ENCODE data around the gene MTRF1L.
"Not testable (repeated sequence)": the region's sequence is repeated elsewhere in the genome, so short reads cannot be mapped to it uniquely, and the experiment has no call there.

MTRF1L gene

DNA sequence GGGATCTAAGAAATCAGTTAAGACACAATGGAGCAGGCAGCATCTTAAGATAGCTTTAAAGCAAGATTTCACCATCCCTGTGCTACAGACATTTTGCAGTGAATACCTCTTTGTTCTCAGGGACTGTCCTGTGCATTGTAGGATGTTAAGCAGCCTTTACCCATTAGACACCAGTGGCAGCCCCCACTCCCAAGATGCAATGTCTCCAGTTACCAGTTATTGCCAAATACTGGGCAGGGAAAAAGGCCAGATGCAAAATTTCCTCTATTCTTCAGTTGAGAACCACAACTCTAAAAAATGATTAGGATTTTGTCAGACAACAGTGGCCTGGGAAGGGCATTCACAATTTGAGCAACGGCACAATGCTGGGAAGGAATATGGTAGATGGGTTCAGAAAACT, 25.8 kb downstream of the MTRF1L start:
- no peak for DNase-seq (ENCODE audit: low read depth)
- H3K4me3 ChIP-seq (ENCODE audit: low read length), result no peak overlapping the region
- TF ChIP-seq, protein P1, sequence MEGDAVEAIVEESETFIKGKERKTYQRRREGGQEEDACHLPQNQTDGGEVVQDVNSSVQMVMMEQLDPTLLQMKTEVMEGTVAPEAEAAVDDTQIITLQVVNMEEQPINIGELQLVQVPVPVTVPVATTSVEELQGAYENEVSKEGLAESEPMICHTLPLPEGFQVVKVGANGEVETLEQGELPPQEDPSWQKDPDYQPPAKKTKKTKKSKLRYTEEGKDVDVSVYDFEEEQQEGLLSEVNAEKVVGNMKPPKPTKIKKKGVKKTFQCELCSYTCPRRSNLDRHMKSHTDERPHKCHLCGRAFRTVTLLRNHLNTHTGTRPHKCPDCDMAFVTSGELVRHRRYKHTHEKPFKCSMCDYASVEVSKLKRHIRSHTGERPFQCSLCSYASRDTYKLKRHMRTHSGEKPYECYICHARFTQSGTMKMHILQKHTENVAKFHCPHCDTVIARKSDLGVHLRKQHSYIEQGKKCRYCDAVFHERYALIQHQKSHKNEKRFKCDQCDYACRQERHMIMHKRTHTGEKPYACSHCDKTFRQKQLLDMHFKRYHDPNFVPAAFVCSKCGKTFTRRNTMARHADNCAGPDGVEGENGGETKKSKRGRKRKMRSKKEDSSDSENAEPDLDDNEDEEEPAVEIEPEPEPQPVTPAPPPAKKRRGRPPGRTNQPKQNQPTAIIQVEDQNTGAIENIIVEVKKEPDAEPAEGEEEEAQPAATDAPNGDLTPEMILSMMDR (IDR thresholded peaks at IDR 0.05; ENCODE audit: insufficient read depth, low read depth, low read length, missing control alignments), result no peak

GRCh38 chr6:152975204-152975915, 27.1 kb downstream of the MTRF1L start:
- TF ChIP-seq, protein P1 (IDR thresholded peaks at IDR 0.05; ENCODE audit: insufficient read depth, low read depth, low read length, missing control alignments), result no peak
- no peak overlapping the region for H3K4me3 ChIP-seq (ENCODE audit: low read length)
- no peak for DNase-seq (ENCODE audit: low read depth)

GRCh38 chr6:152973916-152974315, 28.6 kb downstream of the MTRF1L start:
- DNase-seq (ENCODE audit: low read depth), result no peak
- TF ChIP-seq, protein P1 (IDR thresholded peaks at IDR 0.05; ENCODE audit: insufficient read depth, low read depth, low read length, missing control alignments), result no peak
- H3K4me3 ChIP-seq (ENCODE audit: low read length), result no peak overlapping the region

GRCh38 chr6:152969688-152970418, 32.7 kb downstream of the MTRF1L start:
- H3K4me3 ChIP-seq (ENCODE audit: low read length), result no peak overlapping the region
- TF ChIP-seq, protein P1 (IDR thresholded peaks at IDR 0.05; ENCODE audit: insufficient read depth, low read depth, low read length, missing control alignments), result no peak

GRCh38 chr6:152966168-152966894, 36.2 kb downstream of the MTRF1L start:
- H3K4me3 ChIP-seq (ENCODE audit: low read length); DNase-seq (ENCODE audit: low read depth): not testable (repeated sequence)

More at GRCh38 chr6:152969688-152970418, 32.7 kb downstream of the MTRF1L start:
- DNase-seq (ENCODE audit: low read depth), result no peak

DNA sequence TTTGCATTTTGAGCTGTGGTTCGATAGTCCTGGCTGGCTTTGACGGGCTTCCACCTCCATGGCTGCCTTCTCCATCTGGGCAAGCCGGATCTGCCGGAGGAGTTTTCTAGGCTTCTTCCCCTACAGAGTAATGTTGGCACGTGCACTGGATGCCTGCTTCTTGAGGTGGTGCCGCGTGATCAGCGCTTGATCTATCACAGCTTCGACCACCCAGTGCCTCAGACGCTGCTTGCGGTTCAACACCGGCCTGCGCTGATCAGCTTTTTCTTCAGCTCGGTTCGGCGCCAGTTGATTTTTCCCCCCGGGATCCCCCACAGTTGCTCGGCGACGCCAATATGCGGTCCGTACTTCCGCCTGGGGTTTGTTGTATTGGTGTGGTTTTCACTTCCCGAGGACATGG, 43.2 kb downstream of the MTRF1L start:
- TF ChIP-seq, protein P1 (IDR thresholded peaks at IDR 0.05; ENCODE audit: insufficient read depth, low read depth, low read length, missing control alignments), result no peak
- no peak overlapping the region for H3K4me3 ChIP-seq (ENCODE audit: low read length)
- DNase-seq (ENCODE audit: low read depth), result no peak

- DNase-seq (ENCODE audit: low read depth), result peak; percentile 36
- no peak overlapping the region for H3K4me3 ChIP-seq (ENCODE audit: low read length)
- TF ChIP-seq, protein P1 (IDR thresholded peaks at IDR 0.05; ENCODE audit: insufficient read depth, low read depth, low read length, missing control alignments), result no peak
Measured at GRCh38 chr6:152957796-152958195, 44.7 kb downstream of the MTRF1L start.
